Endothelial cell of umbilical vein (primary cell): ENCODE results near the gene AADAT. TPM values are rescaled to one million over a fixed set of nuclear protein-coding genes. Genes with fewer than 3 reads are reported as not detected.
"Not testable (repeated sequence)": the region's sequence is repeated elsewhere in the genome, so short reads cannot be mapped to it uniquely, and the experiment has no call there.

Experiments
- BruUV-seq: library from RNA; stranded (reverse); fragments of 400-500 nt; replicated peaks from 2 replicates; lab custom pipeline; 2021; lab: Mats Ljungman, UMichigan
- CTCF ChIA-PET: fragments of 300-600, 350-600 bp; sonication (Branson Sonifier 250); formaldehyde crosslinking; loops from one replicate; lab custom pipeline; 2021; ENCODE audit warnings: antibody characterized with exemption, inconsistent platforms; lab: Charles Lee
- POLR2A ChIA-PET: fragments of 300-600, 350-600 bp; sonication (Branson Sonifier 250); formaldehyde crosslinking; loops from one replicate; lab custom pipeline; 2021; ENCODE audit warnings: antibody characterized with exemption, inconsistent platforms; lab: Charles Lee
- DNase-seq: peaks from one replicate; pipeline ENCODE4 v3.0.0-alpha.2; 2011; ENCODE audit warnings: low read depth, low spot score
- FAIRE-seq: peaks from 2 replicates; lab custom pipeline; 2011; peaks lifted over from hg19 to GRCh38; lab: Jason Lieb, UNC
- H2AFZ ChIP-seq: 2 replicates; pipeline ENCODE4 v1.6.0; 2012; ENCODE audit warnings: low read depth, low read length, control low read depth, inconsistent platforms
- H3K27ac ChIP-seq: 2 replicates; pipeline ENCODE4 v1.5.1; 2011; ENCODE audit warnings: low read depth, mild to moderate bottlenecking, control low read depth, low read length, moderate library complexity; ENCODE audit not compliant: insufficient read depth
- H3K27me3 ChIP-seq, 2 experiments: 2 replicates each; pipeline versions ENCODE4 v1.6.0 to v1.6.1; 2011; ENCODE audit warnings: low read length in 2 of 2, mixed read lengths in 1 of 2; ENCODE audit not compliant: control insufficient read depth in 2 of 2, insufficient read depth in 2 of 2
- H3K36me3 ChIP-seq, 2 experiments: 2 replicates in 1 of 2; 3 replicates in 1 of 2; pipeline ENCODE4 v1.5.1; 2011; ENCODE audit warnings: low read length in 2 of 2, mild to moderate bottlenecking in 1 of 2, moderate library complexity in 1 of 2; ENCODE audit not compliant: control insufficient read depth in 2 of 2, insufficient read depth in 2 of 2; ENCODE audit errors: extremely low read depth in 1 of 2
- H3K4me1 ChIP-seq: 3 replicates; pipeline ENCODE4 v1.5.1; 2011; ENCODE audit warnings: mild to moderate bottlenecking, low read length; ENCODE audit not compliant: control insufficient read depth, insufficient read depth; ENCODE audit errors: extremely low read depth
- H3K4me2 ChIP-seq: 2 replicates; pipeline ENCODE4 v1.6.1; 2011; ENCODE audit warnings: low read length, control low read depth, mixed read lengths; ENCODE audit not compliant: insufficient read depth
- H3K4me3 ChIP-seq, 3 experiments: fragments of 200-600 bp in 1 of 3; sonication (generic), shearing (Covaris generic) in 1 of 3; replicated peaks in 1 of 3; 2 replicates each; pipeline ENCODE4 v1.5.1; 2011 to 2016; ENCODE audit warnings: control low read depth in 3 of 3, low read length in 3 of 3, mild to moderate bottlenecking in 2 of 3, inconsistent platforms in 1 of 3, low read depth in 1 of 3, moderate library complexity in 1 of 3; ENCODE audit not compliant: insufficient read depth in 1 of 3
- H3K79me2 ChIP-seq: 2 replicates; pipeline ENCODE4 v1.6.0; 2012; ENCODE audit warnings: low read length, inconsistent platforms; ENCODE audit not compliant: control insufficient read depth, insufficient read depth
- H3K9ac ChIP-seq: replicated peaks from 2 replicates; pipeline ENCODE3; 2011; ENCODE audit warnings: low read length, control low read depth; ENCODE audit not compliant: insufficient read depth; ENCODE audit errors: extremely low read depth
- H3K9me1 ChIP-seq: replicated peaks from 3 replicates; pipeline ENCODE4 v1.6.0; 2011; ENCODE audit warnings: mild to moderate bottlenecking, low read length; ENCODE audit not compliant: control insufficient read depth, insufficient read depth; ENCODE audit errors: extremely low read depth
- H3K9me3 ChIP-seq: replicated peaks from 2 replicates; pipeline ENCODE4 v1.5.1; 2012; ENCODE audit warnings: low read length, inconsistent platforms; ENCODE audit not compliant: control insufficient read depth, insufficient read depth
- H4K20me1 ChIP-seq: replicated peaks from 2 replicates; pipeline ENCODE3; 2011; ENCODE audit warnings: mild to moderate bottlenecking, low read length; ENCODE audit not compliant: control insufficient read depth, insufficient read depth; ENCODE audit errors: extremely low read depth
- FOS ChIP-seq: IDR thresholded peaks from 2 replicates; pipeline ENCODE4 v1.6.1; 2011; ENCODE audit warnings: mild to moderate bottlenecking, low read length, moderate library complexity, borderline replicate concordance; ENCODE audit not compliant: insufficient read depth
- dilution Hi-C: fragments of 300-500 bp; cut with MboI; formaldehyde crosslinking; loops from one replicate; pipeline ENCODE4 v1.15.0; 2019; ENCODE audit warnings: low sequenced_read_pairs; ENCODE audit not compliant: extremely low pct_ligation_motif_present
- intact Hi-C: fragments of 100-400 bp; cut with micrococcal nuclease; formaldehyde crosslinking; loops from one replicate; pipeline ENCODE4 v1.10.0; 2022
- polyA plus RNA-seq, 4 experiments: library from polyadenylated mRNA; depleted of rRNA in 3 of 4; stranded (reverse) in 3 of 4; unstranded in 1 of 4; fragments of >200 nt; gene quantifications; 2 replicates each; pipeline versions ENCODE4 v1.2.1 to v1.2.3, GENCODE V29; 2011 to 2012; ENCODE audit warnings: missing spikeins in 1 of 4
- total RNA-seq: library from RNA; stranded (reverse); gene quantifications from 2 replicates; pipeline ENCODE4 v1.2.3, GENCODE V29; 2021

Gene AADAT
- total and polyA plus RNA-seq, 2 donors (not counting 3 experiments of a cell fraction or from before 2014, with no cell fraction given), result 1.8 to 2.5 TPM

DNA sequence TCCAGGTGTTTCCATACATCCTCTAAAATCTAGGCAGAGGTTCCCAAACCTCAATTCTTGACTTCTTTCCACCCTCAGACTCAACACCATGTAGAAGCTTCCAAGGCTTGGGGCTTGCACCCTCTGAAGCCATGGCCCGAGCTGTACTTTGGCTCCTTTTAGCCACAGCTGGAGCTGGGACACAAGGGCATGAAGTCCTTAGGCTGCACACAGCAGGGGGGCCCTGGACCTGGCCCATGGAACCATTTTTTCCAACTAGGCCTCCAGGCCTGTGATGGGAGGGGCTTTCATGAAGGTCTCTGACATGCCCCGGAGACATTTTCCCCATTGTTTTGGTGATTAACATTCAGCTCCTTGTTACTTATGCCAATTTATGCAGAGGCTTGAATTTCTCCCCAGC, 8.4 kb upstream of the AADAT start:
- H2AFZ ChIP-seq, H3K9me3 ChIP-seq, H3K9me1 ChIP-seq, H3K9ac ChIP-seq, H3K4me3 ChIP-seq, POLR2A ChIA-PET, DNase-seq, H3K27me3 ChIP-seq, BruUV-seq, dilution Hi-C loops, H3K4me2 ChIP-seq, H3K27ac ChIP-seq, FAIRE-seq, CTCF ChIA-PET, H4K20me1 ChIP-seq, H3K79me2 ChIP-seq, intact Hi-C loops, H3K4me1 ChIP-seq, H3K36me3 ChIP-seq: not testable (repeated sequence)

DNA sequence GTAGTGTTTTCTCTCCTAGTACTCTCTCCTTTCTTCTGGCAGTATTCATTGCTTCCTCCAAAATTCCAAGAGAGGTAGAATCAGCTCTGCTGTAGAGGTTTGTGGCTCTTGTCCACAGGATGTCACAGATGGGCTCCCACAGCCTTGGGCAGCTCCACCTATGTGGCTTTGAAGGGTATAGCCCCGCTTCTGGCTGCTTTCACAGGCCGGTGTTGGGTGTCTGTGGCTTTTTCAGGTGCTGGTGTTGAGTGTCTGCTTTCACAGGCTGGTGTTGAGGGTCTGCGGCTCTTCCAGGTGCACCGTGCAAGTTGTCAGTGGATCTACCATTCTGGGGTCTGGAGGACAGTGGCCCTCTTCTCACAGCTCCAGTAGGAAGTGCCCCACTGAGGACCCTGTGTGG, 7.9 kb upstream of the AADAT start:
- dilution Hi-C loops, result no loop called here

More for the DNA sequence above, 7.9 kb upstream of the AADAT start:
- BruUV-seq, result no TSS peak
- Histone ChIP-seq H3K4me3 (no peak overlapping the region), H2AFZ (no peak overlapping the region), H3K27ac (no peak overlapping the region), H3K36me3 (no peaks in the 10 kb centered on the region), H3K9ac (no peak overlapping the region), H3K4me1 (no peaks in the 10 kb centered on the region), H3K79me2 (no peaks in the 10 kb centered on the region), H3K9me3 (no peaks in the 10 kb centered on the region), H4K20me1 (no peaks in the 10 kb centered on the region), H3K9me1 (no peaks in the 10 kb centered on the region), H3K4me2 (no peak overlapping the region), H3K27me3 (no peaks in the 10 kb centered on the region)
- FAIRE-seq (no peak), DNase-seq (no peak)
- ChIA-PET POLR2A (no interaction called here), CTCF (no interaction called here)
- intact Hi-C loops, result no loop called here
- TF ChIP-seq FOS, result no peak
